Choroid plexus epithelial cell (primary cell): ENCODE measurements around the gene HIVEP3.

Experiments
- DNase-seq: peaks from one replicate; pipeline ENCODE4 v3.0.0-alpha.2; 2010; ENCODE audit warnings: low read depth
- H3K4me3 ChIP-seq: 2 replicates; pipeline ENCODE4 v1.5.1; 2011; ENCODE audit warnings: low read depth, mild to moderate bottlenecking, control low read depth, low read length, moderate library complexity
- CTCF ChIP-seq: conservative IDR thresholded peaks from 2 replicates; pipeline ENCODE4 v1.5.1; 2011; ENCODE audit warnings: low read depth, mild to moderate bottlenecking, control low read depth, inconsistent platforms, low read length, moderate library complexity

HIVEP3 gene

DNA sequence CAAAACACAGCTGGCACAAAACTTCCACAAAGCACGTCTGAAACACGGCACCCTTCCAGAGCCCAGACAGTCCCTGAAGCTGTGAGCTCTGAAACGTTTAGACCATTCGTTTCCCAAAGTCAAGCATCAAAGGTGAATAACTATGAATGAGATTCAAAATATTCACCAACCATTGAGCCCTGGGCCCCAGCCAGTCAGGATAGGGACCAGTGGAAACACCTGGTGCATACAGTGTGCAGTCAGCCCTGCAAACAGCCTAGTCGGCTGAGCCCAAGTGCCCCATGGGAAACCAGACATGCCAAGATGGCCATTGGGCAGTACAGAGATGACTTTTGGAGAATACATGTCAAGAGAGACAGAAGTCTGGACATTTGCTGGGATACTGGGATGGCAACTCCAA lies 343.9 kb downstream of the HIVEP3 start:
- DNase-seq, result no peak
- H3K4me3 ChIP-seq, result no peak overlapping the region
- TF ChIP-seq CTCF, result no peak

DNA sequence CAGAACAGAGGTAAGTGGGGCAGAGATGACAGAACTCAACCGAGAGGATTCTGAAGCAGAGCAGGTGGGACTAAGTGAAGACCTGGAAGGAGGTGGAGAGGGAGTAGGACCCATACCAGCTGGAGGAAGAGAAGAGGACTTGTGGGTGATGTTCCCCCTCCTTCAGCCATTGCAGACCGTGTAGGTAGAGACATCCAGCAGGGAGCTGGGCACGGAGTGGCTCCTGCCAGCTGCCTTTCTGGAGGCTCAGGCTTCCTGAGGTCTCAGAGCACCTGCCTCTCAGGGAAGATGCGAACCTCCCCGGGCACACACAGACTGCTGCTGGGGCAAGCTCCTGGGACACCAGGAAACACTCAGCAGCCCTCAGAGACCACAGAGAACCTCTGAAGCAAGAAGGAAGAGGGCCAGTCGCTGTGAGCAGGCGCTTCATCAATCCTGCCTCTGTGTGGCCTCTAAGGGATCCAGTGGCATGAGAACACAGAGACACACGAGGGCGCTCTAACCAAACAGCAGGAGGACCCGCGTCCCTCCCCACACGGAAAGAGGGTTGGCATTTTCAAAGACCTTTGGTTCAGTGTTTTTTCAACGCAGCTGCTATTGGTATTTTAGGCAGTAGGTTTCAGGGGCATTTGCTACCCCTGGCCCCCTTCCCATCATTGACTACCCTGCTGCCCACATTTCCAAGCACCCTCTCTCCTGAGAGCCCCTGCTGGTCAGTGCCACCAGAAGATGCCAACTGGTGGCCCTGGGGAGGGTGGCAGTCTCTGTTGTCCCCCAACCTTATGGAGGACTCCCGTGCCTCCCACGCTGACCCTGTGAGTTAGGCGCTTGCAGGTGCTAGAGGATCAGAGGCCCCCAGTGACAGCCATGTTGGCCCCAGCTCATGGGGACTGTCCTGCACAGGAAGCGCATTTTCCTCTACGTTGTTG lies 344.7 kb downstream of the HIVEP3 start:
- DNase-seq, result peak; percentile 90
- peak; percentile 97 for TF ChIP-seq CTCF
- H3K4me3 ChIP-seq, result no peak overlapping the region

GRCh38 chr1:41573194-41573593 lies 345.5 kb downstream of the HIVEP3 start:
- H3K4me3 ChIP-seq, result no peak overlapping the region
- no peak for DNase-seq
- TF ChIP-seq CTCF, result no peak

DNA sequence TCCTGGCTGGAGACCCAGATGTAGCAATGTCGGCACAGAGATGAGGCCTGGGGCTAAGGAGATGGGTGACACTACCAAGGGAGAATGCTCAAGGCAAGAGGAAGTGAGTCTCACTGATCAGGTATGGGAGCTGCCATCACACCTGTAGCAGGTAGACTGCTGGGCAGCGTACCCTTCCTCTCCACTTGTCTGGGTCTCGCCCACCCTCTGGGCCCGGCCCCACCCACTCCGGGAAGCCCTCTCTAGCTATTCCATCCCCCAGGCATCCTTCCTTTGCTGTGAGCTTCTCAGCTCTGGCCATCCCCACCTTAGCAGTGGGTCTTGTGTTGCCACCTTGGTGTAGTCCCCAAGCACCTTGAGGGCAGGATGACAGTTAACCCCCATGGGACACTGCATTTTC lies 346.5 kb downstream of the HIVEP3 start:
- no peak for DNase-seq
- H3K4me3 ChIP-seq, result no peak overlapping the region
- TF ChIP-seq CTCF, result no peak

- no peak overlapping the region for H3K4me3 ChIP-seq
- TF ChIP-seq CTCF, result no peak
- no peak for DNase-seq
Observed at GRCh38 chr1:41571041-41571440, 347.7 kb downstream of the HIVEP3 start.

GRCh38 chr1:41568204-41568603 lies 350.5 kb downstream of the HIVEP3 start:
- H3K4me3 ChIP-seq, result no peak overlapping the region
- no peak for TF ChIP-seq CTCF
- no peak for DNase-seq

- H3K4me3 ChIP-seq, result no peak overlapping the region
- no peak for TF ChIP-seq CTCF
- no peak for DNase-seq
Observed at GRCh38 chr1:41566969-41567368, 351.8 kb downstream of the HIVEP3 start.
